GM12878 (cell line): ENCODE results near the gene MAGEA2B.
"Not testable (repeated sequence)": the region's sequence is repeated elsewhere in the genome, so short reads cannot be mapped to it uniquely, and the experiment has no call there.

ENCODE experiments used
- CREB1 ChIP-seq: IDR thresholded peaks from 2 replicates; pipeline ENCODE4 v1.6.1; 2012; ENCODE audit warnings: low read depth, mild to moderate bottlenecking, inconsistent platforms
- FOXM1 ChIP-seq: IDR thresholded peaks from 2 replicates; pipeline ENCODE4 v1.6.1; 2012; ENCODE audit warnings: low read depth, mild to moderate bottlenecking, inconsistent platforms, low read length, moderate library complexity
- KDM1A ChIP-seq: fragments of 200-600 bp; sonication (generic); IDR thresholded peaks from 2 replicates; pipeline ENCODE4 v1.6.1; 2016; ENCODE audit warnings: borderline replicate concordance
- MTA3 ChIP-seq: IDR thresholded peaks from 2 replicates; pipeline ENCODE4 v1.6.1; 2012; ENCODE audit warnings: low read length, inconsistent platforms, borderline replicate concordance
- POLR2AphosphoS5 ChIP-seq: IDR thresholded peaks from 2 replicates; pipeline ENCODE4 v1.6.1; 2011; ENCODE audit warnings: mild to moderate bottlenecking, low read length, inconsistent platforms
- RB1 ChIP-seq: fragments of 450-650 bp; formaldehyde crosslinking; IDR thresholded peaks from 2 replicates; pipeline ENCODE4 v1.6.1; 2017; ENCODE audit warnings: mild to moderate bottlenecking, borderline replicate concordance
- RCOR1 ChIP-seq: conservative IDR thresholded peaks from 2 replicates; pipeline ENCODE4 v1.6.1; 2012; ENCODE audit warnings: low read depth, low read length, improper control_type of control experiment
- SREBF2 ChIP-seq: IDR thresholded peaks from 2 replicates; pipeline ENCODE4 v1.6.1; 2012; ENCODE audit warnings: mild to moderate bottlenecking, low read length
- SUPT20H ChIP-seq: IDR thresholded peaks from 2 replicates; pipeline ENCODE4 v1.6.1; 2011; ENCODE audit warnings: low read depth, mild to moderate bottlenecking, low read length, moderate library complexity, borderline replicate concordance; ENCODE audit not compliant: control insufficient read depth
- ZNF274 ChIP-seq: IDR thresholded peaks from one replicate; pipeline ENCODE4 v1.8.0; 2011; ENCODE audit not compliant: insufficient read length, insufficient read depth
- TF ChIP-seq, protein P1 (sequence below), 3 experiments: IDR thresholded peaks in 2 of 3; conservative IDR thresholded peaks in 1 of 3; 2 replicates each; pipeline ENCODE4 v1.5.1; 2011; ENCODE audit warnings: low read depth in 3 of 3, low read length in 3 of 3, mild to moderate bottlenecking in 3 of 3, control low read depth in 2 of 3, moderate library complexity in 2 of 3, inconsistent platforms in 1 of 3, mixed read lengths in 1 of 3; ENCODE audit not compliant: control insufficient read depth in 2 of 3, insufficient read depth in 1 of 3; ENCODE audit errors: extremely low read depth in 1 of 3
- TF ChIP-seq, protein P2 (sequence below): IDR thresholded peaks from 2 replicates; pipeline ENCODE4 v1.6.1; 2011; ENCODE audit warnings: low read depth, low read length, improper control_type of control experiment, borderline replicate concordance
- TF ChIP-seq, protein P3 (sequence below): fragments of 450-650 bp; IDR thresholded peaks from 2 replicates; pipeline ENCODE4 v1.6.1; 2017; ENCODE audit warnings: antibody characterized with exemption, mild to moderate bottlenecking, moderate library complexity

GRCh38 chrX:152697952-152698931 is 16.2 kb upstream of the MAGEA2B start, which contains the start of gene MAGEA3:
- TF ChIP-seq, protein P1, sequence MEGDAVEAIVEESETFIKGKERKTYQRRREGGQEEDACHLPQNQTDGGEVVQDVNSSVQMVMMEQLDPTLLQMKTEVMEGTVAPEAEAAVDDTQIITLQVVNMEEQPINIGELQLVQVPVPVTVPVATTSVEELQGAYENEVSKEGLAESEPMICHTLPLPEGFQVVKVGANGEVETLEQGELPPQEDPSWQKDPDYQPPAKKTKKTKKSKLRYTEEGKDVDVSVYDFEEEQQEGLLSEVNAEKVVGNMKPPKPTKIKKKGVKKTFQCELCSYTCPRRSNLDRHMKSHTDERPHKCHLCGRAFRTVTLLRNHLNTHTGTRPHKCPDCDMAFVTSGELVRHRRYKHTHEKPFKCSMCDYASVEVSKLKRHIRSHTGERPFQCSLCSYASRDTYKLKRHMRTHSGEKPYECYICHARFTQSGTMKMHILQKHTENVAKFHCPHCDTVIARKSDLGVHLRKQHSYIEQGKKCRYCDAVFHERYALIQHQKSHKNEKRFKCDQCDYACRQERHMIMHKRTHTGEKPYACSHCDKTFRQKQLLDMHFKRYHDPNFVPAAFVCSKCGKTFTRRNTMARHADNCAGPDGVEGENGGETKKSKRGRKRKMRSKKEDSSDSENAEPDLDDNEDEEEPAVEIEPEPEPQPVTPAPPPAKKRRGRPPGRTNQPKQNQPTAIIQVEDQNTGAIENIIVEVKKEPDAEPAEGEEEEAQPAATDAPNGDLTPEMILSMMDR (IDR thresholded peaks at IDR 0.05 in 2 of 3, conservative IDR thresholded peaks at IDR 0.05 in 1 of 3; ENCODE audit: control insufficient read depth in 2 of 3, extremely low read depth in 1 of 3, insufficient read depth in 1 of 3, low read depth in 3 of 3, low read length in 3 of 3): not testable (repeated sequence)
- TF ChIP-seq, protein P2, sequence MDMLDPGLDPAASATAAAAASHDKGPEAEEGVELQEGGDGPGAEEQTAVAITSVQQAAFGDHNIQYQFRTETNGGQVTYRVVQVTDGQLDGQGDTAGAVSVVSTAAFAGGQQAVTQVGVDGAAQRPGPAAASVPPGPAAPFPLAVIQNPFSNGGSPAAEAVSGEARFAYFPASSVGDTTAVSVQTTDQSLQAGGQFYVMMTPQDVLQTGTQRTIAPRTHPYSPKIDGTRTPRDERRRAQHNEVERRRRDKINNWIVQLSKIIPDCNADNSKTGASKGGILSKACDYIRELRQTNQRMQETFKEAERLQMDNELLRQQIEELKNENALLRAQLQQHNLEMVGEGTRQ: not testable (repeated sequence)
- not testable (repeated sequence) for TF ChIP-seq FOXM1, RCOR1, SREBF2, SUPT20H, POLR2AphosphoS5, CREB1, ZNF274, RB1, MTA3, KDM1A
- TF ChIP-seq, protein P3, sequence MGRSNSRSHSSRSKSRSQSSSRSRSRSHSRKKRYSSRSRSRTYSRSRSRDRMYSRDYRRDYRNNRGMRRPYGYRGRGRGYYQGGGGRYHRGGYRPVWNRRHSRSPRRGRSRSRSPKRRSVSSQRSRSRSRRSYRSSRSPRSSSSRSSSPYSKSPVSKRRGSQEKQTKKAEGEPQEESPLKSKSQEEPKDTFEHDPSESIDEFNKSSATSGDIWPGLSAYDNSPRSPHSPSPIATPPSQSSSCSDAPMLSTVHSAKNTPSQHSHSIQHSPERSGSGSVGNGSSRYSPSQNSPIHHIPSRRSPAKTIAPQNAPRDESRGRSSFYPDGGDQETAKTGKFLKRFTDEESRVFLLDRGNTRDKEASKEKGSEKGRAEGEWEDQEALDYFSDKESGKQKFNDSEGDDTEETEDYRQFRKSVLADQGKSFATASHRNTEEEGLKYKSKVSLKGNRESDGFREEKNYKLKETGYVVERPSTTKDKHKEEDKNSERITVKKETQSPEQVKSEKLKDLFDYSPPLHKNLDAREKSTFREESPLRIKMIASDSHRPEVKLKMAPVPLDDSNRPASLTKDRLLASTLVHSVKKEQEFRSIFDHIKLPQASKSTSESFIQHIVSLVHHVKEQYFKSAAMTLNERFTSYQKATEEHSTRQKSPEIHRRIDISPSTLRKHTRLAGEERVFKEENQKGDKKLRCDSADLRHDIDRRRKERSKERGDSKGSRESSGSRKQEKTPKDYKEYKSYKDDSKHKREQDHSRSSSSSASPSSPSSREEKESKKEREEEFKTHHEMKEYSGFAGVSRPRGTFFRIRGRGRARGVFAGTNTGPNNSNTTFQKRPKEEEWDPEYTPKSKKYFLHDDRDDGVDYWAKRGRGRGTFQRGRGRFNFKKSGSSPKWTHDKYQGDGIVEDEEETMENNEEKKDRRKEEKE: not testable (repeated sequence)
